GM10847 (cell line): ENCODE data around the gene ABCA5.

Source experiments
- POLR2A ChIP-seq: IDR thresholded peaks from 2 replicates; pipeline ENCODE4 v1.6.1; 2011; ENCODE audit not compliant: insufficient read length; ENCODE audit errors: extremely low read depth

The ABCA5 gene

GRCh38 chr17:69336996-69337395 lies 10.1 kb upstream of the ABCA5 start:
- TF ChIP-seq POLR2A = no peak

GRCh38 chr17:69336580-69336979 lies 9.6 kb upstream of the ABCA5 start:
- TF ChIP-seq POLR2A = no peak

- no peak for TF ChIP-seq POLR2A
Observed at GRCh38 chr17:69335058-69335457, 8.1 kb upstream of the ABCA5 start.

- no peak for TF ChIP-seq POLR2A
Observed at GRCh38 chr17:69333561-69333960, 6.6 kb upstream of the ABCA5 start.

- no peak for TF ChIP-seq POLR2A
Observed at GRCh38 chr17:69331756-69332155, 4.8 kb upstream of the ABCA5 start.

- no peak for TF ChIP-seq POLR2A
Observed at GRCh38 chr17:69326377-69327059, 415 bp downstream of the ABCA5 start.

GRCh38 chr17:69325518-69326376 lies 1.2 kb downstream of the ABCA5 start:
- TF ChIP-seq POLR2A = no peak

GRCh38 chr17:69323806-69324205 lies 3.1 kb downstream of the ABCA5 start:
- TF ChIP-seq POLR2A = no peak

- no peak for TF ChIP-seq POLR2A
Observed at GRCh38 chr17:69320908-69321238, 6.1 kb downstream of the ABCA5 start.

GRCh38 chr17:69320210-69320907 lies 6.6 kb downstream of the ABCA5 start:
- TF ChIP-seq POLR2A = no peak

- TF ChIP-seq POLR2A = no peak
Observed at GRCh38 chr17:69317625-69318024, 9.3 kb downstream of the ABCA5 start.

- no peak for TF ChIP-seq POLR2A
Observed at GRCh38 chr17:69314246-69315065, 12.5 kb downstream of the ABCA5 start.

GRCh38 chr17:69305177-69305576 lies 21.8 kb downstream of the ABCA5 start:
- TF ChIP-seq POLR2A = no peak

GRCh38 chr17:69302682-69303081 lies 24.3 kb downstream of the ABCA5 start:
- no peak for TF ChIP-seq POLR2A

GRCh38 chr17:69300222-69300621 lies 26.7 kb downstream of the ABCA5 start:
- TF ChIP-seq POLR2A = no peak

- no peak for TF ChIP-seq POLR2A
Observed at GRCh38 chr17:69287168-69287567, 39.8 kb downstream of the ABCA5 start.

- TF ChIP-seq POLR2A = no peak
Observed at GRCh38 chr17:69286257-69286656, 40.7 kb downstream of the ABCA5 start.
